Natural killer cell (primary cell): Measurements from ENCODE around the gene TTC28. TPM values are rescaled to one million over a fixed set of nuclear protein-coding genes. Genes with fewer than 3 reads are reported as not detected.

Experiments used
- ATAC-seq, 3 donors: fragments of 150-1000 bp in 2 of 3; fragments of 200-7000 bp in 1 of 3; cut with Tn5 transposase; 1 replicate in 1 of 3; 2 replicates in 2 of 3; pipeline ENCODE4 v1.10.0; 2021; ENCODE audit warnings: mild to moderate bottlenecking in 2 of 3, moderate library complexity in 2 of 3
- DNase-seq, 2 donors: peaks; one replicate each; pipeline versions ENCODE4 v3.0.0 to v3.0.0-alpha.2; 2013 to 2021; ENCODE audit warnings: mixed read lengths in 1 of 2
- H3K27ac ChIP-seq: one replicate; pipeline ENCODE4 v1.5.1; 2013; ENCODE audit warnings: mild to moderate bottlenecking, low read length
- H3K27me3 ChIP-seq: one replicate; pipeline ENCODE4 v1.6.1; 2013; ENCODE audit warnings: low read length; ENCODE audit not compliant: control insufficient read depth, insufficient read depth
- H3K36me3 ChIP-seq: one replicate; pipeline ENCODE4 v1.6.1; 2013; ENCODE audit warnings: low read length; ENCODE audit not compliant: control insufficient read depth, insufficient read depth
- H3K4me1 ChIP-seq: one replicate; pipeline ENCODE4 v1.6.1; 2013; ENCODE audit warnings: low read length; ENCODE audit not compliant: control insufficient read depth, insufficient read depth
- H3K4me3 ChIP-seq: one replicate; pipeline ENCODE4 v1.5.1; 2013; ENCODE audit warnings: low read length
- H3K9me3 ChIP-seq: one replicate; pipeline ENCODE4 v1.6.1; 2013; ENCODE audit warnings: low read length; ENCODE audit not compliant: control insufficient read depth, insufficient read depth
- H3K27ac Mint-ChIP-seq, 2 donors: one replicate each; pipeline ENCODE4 v1.8.0; 2022; ENCODE audit warnings: mild to moderate bottlenecking in 2 of 2, mixed read lengths in 2 of 2, moderate library complexity in 1 of 2
- H3K27me3 Mint-ChIP-seq, 2 donors: one replicate each; pipeline ENCODE4 v1.8.0; 2022; ENCODE audit warnings: low read depth in 2 of 2, mixed read lengths in 2 of 2
- H3K36me3 Mint-ChIP-seq: one replicate; pipeline ENCODE4 v1.8.0; 2022; ENCODE audit warnings: mixed read lengths
- H3K4me1 Mint-ChIP-seq, 2 donors: one replicate each; pipeline ENCODE4 v1.8.0; 2022; ENCODE audit warnings: mixed read lengths in 2 of 2
- H3K4me3 Mint-ChIP-seq: one replicate; pipeline ENCODE4 v1.8.0; 2022; ENCODE audit warnings: mild to moderate bottlenecking, moderate library complexity, mixed read lengths
- H3K9me3 Mint-ChIP-seq, 2 donors: one replicate each; pipeline ENCODE4 v1.8.0; 2022; ENCODE audit warnings: mixed read lengths in 2 of 2
- WGBS: methylation state at CpG from one replicate; pipeline ENCODE4 v1.1.7; 2013; ENCODE audit warnings: missing lambda C conversion rate; ENCODE audit not compliant: insufficient coverage; 5-methylcytosine and 5-hydroxymethylcytosine counted together
- intact Hi-C: fragments of 100-400 bp; cut with micrococcal nuclease; formaldehyde crosslinking; loops from one replicate; pipeline ENCODE4 v1.14.2; 2022
- total RNA-seq, 4 donors: library from RNA; stranded (reverse); fragments of 120-200 nt in 1 of 4; gene quantifications; one replicate each; pipeline versions ENCODE4 v1.2.3 to v1.2.4, GENCODE V29; 2013 to 2022
- TF ChIP-seq, protein P1 (sequence below): fragments of 200-600 bp; IDR thresholded peaks from one replicate; pipeline ENCODE4 v1.8.0; 2022; ENCODE audit warnings: antibody characterized with exemption

The TTC28 gene
- total RNA-seq, 3 donors from 2014 or later (not counting 1 experiment from before 2014, with no cell fraction given): 4.1 to 10.0 (median 8.6) TPM

DNA sequence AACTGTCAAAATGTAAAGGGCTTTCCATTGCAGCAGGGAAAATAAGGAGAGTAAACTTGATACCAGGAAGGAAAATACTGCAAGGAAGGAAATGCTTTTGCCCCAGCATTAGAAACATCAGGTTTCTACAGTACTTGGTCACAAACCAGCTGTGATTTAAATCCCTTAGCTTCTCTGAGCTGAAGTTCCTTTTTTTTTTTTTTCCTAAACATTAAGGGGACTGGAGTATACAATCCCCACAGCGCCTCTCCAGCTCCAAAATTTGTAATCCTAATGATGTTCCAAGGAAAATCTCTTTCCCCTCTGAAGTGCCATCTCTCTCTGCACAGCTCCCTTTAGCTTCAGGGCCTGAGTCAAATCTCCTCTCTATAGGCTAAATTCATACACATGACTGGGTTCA is 540.1 kb downstream of the TTC28 start:
- no peaks in the 10 kb centered on the region for H3K9me3 ChIP-seq
- H3K4me3 ChIP-seq: no peak overlapping the region
- ATAC-seq: no peak
- no peak overlapping the region for H3K27ac Mint-ChIP-seq
- no peaks in the 10 kb centered on the region for H3K27me3 ChIP-seq
- H3K36me3 Mint-ChIP-seq: no peaks in the 10 kb centered on the region
- intact Hi-C loops: no loop called here
- H3K4me1 Mint-ChIP-seq: no peaks in the 10 kb centered on the region
- WGBS: 82% methylated on average over 1 of the region's 1 CpG
- no peaks in the 10 kb centered on the region for H3K36me3 ChIP-seq
- peaks cover 3 to 12% of the 10 kb centered on the region in 2 donors for H3K27me3 Mint-ChIP-seq
- H3K9me3 Mint-ChIP-seq: no peaks in the 10 kb centered on the region
- no peak overlapping the region for H3K4me3 Mint-ChIP-seq
- H3K27ac ChIP-seq: no peak overlapping the region
- H3K4me1 ChIP-seq: no peaks in the 10 kb centered on the region
- no peak for DNase-seq
- TF ChIP-seq, protein P1, sequence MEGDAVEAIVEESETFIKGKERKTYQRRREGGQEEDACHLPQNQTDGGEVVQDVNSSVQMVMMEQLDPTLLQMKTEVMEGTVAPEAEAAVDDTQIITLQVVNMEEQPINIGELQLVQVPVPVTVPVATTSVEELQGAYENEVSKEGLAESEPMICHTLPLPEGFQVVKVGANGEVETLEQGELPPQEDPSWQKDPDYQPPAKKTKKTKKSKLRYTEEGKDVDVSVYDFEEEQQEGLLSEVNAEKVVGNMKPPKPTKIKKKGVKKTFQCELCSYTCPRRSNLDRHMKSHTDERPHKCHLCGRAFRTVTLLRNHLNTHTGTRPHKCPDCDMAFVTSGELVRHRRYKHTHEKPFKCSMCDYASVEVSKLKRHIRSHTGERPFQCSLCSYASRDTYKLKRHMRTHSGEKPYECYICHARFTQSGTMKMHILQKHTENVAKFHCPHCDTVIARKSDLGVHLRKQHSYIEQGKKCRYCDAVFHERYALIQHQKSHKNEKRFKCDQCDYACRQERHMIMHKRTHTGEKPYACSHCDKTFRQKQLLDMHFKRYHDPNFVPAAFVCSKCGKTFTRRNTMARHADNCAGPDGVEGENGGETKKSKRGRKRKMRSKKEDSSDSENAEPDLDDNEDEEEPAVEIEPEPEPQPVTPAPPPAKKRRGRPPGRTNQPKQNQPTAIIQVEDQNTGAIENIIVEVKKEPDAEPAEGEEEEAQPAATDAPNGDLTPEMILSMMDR: no peak

DNA sequence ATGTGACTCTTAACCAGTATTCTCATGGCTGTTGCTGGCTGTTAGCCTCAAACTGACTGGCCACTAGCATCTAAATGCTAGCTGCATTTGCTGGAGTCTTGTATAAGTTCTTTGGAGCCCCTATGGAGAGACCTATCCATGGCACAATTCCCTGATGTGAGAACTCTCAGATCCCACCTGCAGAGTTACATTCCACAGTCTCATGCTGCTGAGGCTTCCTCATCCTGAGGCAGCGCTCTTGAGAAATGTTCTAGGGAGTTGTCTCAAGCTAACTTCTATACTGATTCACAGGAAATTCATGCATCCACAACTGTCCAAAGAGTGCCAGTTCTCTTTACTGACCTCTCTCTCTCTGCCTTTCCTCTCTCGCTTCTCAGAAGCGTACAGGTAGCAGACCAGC is 542.6 kb downstream of the TTC28 start:
- H3K36me3 Mint-ChIP-seq: no peaks in the 10 kb centered on the region
- WGBS: 94% methylated on average over 3 of the region's 3 CpGs
- Histone ChIP-seq H3K27me3 (no peaks in the 10 kb centered on the region), H3K36me3 (no peaks in the 10 kb centered on the region), H3K4me1 (no peaks in the 10 kb centered on the region), H3K4me3 (no peak overlapping the region), H3K9me3 (no peaks in the 10 kb centered on the region), H3K27ac (no peak overlapping the region)
- ATAC-seq: no peak
- no peaks in the 10 kb centered on the region for H3K4me1 Mint-ChIP-seq
- intact Hi-C loops: no loop called here
- TF ChIP-seq, protein P1: no peak
- DNase-seq: no peak
- H3K9me3 Mint-ChIP-seq: no peaks in the 10 kb centered on the region
- no peaks in the 10 kb centered on the region for H3K27me3 Mint-ChIP-seq
- H3K4me3 Mint-ChIP-seq: no peak overlapping the region
- no peak overlapping the region for H3K27ac Mint-ChIP-seq

DNA sequence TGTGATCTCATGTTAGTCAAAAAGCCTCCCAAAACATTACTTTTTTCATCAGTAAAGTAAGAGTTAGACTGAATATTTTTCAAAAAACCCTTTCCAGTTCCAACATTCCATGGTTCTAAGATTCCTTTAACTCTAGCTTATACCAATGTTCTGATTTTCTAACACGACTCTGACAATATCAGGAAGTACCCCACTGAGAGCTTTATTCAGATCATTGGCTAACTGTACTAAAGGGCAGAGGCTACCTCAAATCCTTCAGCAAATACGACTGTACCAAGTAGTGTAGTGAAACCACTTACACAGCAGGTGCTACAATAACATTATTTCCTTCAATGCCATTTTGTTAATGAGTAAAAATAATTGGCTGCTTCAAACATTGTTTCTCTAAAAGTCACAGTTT is 547.2 kb downstream of the TTC28 start:
- H3K4me1 ChIP-seq: no peaks in the 10 kb centered on the region
- DNase-seq (no peak), ATAC-seq (no peak)
- intact Hi-C loops: no loop called here
- H3K9me3 ChIP-seq: no peaks in the 10 kb centered on the region
- no peaks in the 10 kb centered on the region for H3K9me3 Mint-ChIP-seq
- H3K27ac ChIP-seq: no peak overlapping the region
- TF ChIP-seq, protein P1: no peak
- H3K4me3 ChIP-seq: no peak overlapping the region
- H3K36me3 ChIP-seq: no peaks in the 10 kb centered on the region
- no peaks in the 10 kb centered on the region for H3K4me1 Mint-ChIP-seq
- WGBS: 75% methylated on average over 2 of the region's 2 CpGs
- H3K27me3 ChIP-seq: no peaks in the 10 kb centered on the region
- peaks cover 0 to 19% of the 10 kb centered on the region in 2 donors for H3K27me3 Mint-ChIP-seq
- H3K36me3 Mint-ChIP-seq: no peaks in the 10 kb centered on the region
- H3K4me3 Mint-ChIP-seq: no peak overlapping the region
- H3K27ac Mint-ChIP-seq: no peak overlapping the region

DNA sequence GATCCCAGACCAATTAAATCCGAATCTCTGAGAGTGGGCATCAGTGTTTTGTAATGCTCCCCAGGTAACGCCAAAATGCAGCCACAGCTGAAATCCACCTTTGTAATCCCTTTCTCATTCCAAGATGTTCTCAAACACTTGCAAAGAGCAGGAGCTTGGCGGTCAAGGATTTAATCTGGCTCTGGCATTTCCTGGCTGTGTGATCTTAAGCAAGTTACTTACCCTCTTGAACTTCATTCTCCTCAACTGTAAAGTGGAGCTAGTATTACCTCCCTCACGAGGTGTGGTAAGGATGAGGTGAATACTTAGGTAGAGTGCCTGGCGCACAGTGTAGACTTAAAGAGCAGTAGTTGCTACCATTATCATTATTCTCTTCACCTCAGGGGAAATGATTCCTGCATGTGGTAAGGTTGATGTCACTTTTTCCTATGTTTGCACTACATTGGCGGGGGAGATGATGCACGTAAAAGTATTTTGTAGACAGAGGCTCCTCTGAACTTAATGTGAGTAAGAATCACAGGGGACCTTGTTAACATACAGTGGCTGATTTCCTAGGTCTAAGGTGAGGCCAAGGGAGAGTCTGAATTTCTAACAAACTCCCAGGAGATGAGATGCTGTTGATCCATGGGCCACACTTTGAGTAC is 550.2 kb downstream of the TTC28 start:
- DNase-seq (no peak), ATAC-seq (no peak)
- H3K27me3 ChIP-seq: no peaks in the 10 kb centered on the region
- H3K9me3 ChIP-seq: no peaks in the 10 kb centered on the region
- H3K4me3 ChIP-seq: no peak overlapping the region
- WGBS: 96% methylated on average over 5 of the region's 7 CpGs
- intact Hi-C loops: no loop called here
- no peak overlapping the region for H3K27ac ChIP-seq
- Mint-ChIP-seq H3K36me3 (no peaks in the 10 kb centered on the region), H3K4me1 (no peaks in the 10 kb centered on the region), H3K9me3 (no peaks in the 10 kb centered on the region), H3K4me3 (no peak overlapping the region), H3K27ac (no peak overlapping the region), H3K27me3 (peaks cover 0 to 19% of the 10 kb centered on the region in 2 donors)
- no peaks in the 10 kb centered on the region for H3K4me1 ChIP-seq
- H3K36me3 ChIP-seq: no peaks in the 10 kb centered on the region
- TF ChIP-seq, protein P1: no peak
